SU-DHL-6 (cell line): ENCODE measurements around the gene CISD3.

Experiments
- H2AFZ ChIP-seq: fragments of 200-600 bp; sonication (generic); 2 replicates; pipeline ENCODE4 v1.6.1; 2014; ENCODE audit warnings: low read depth, mild to moderate bottlenecking, moderate library complexity, mixed read lengths, antibody characterized with exemption, low read length; ENCODE audit not compliant: severe bottlenecking
- H3F3A ChIP-seq: fragments of 200-600 bp; shearing (Covaris generic); 2 replicates; pipeline ENCODE4 v1.6.0; 2016; ENCODE audit warnings: antibody characterized with exemption, mild to moderate bottlenecking; ENCODE audit not compliant: insufficient read depth
- H3K27ac ChIP-seq: fragments of 200-600 bp; sonication (generic); 2 replicates; pipeline ENCODE4 v1.5.1; 2016; ENCODE audit warnings: low read depth, mild to moderate bottlenecking, low read length, moderate library complexity, mixed read lengths
- H3K27me3 ChIP-seq: fragments of 200-600 bp; sonication (generic), shearing (Covaris generic); 2 replicates; pipeline ENCODE4 v1.6.0; 2014; ENCODE audit warnings: mild to moderate bottlenecking, low read length
- H3K36me3 ChIP-seq: fragments of 200-600 bp; sonication (generic); 2 replicates; pipeline ENCODE4 v1.6.1; 2014; ENCODE audit warnings: mild to moderate bottlenecking, low read length, mixed read lengths
- H3K4me2 ChIP-seq: fragments of 300-600, 200-600 bp; shearing (Covaris generic), sonication (generic); 2 replicates; pipeline ENCODE4 v1.6.0; 2014; ENCODE audit warnings: low read length, low read depth, mild to moderate bottlenecking; ENCODE audit not compliant: poor library complexity, severe bottlenecking
- H3K4me3 ChIP-seq: fragments of 200-600 bp; sonication (generic); 2 replicates; pipeline ENCODE4 v1.5.1; 2014; ENCODE audit warnings: antibody characterized with exemption, low read length, mild to moderate bottlenecking, mixed read lengths; ENCODE audit not compliant: insufficient read depth, poor library complexity, severe bottlenecking
- H3K79me2 ChIP-seq: fragments of 200-600 bp; sonication (generic); 2 replicates; pipeline ENCODE4 v1.6.1; 2014; ENCODE audit warnings: mild to moderate bottlenecking, low read length, moderate library complexity; ENCODE audit not compliant: insufficient read depth
- H3K9ac ChIP-seq: fragments of 200-600 bp; sonication (generic); 2 replicates; pipeline ENCODE4 v1.7.0; 2014; ENCODE audit warnings: mild to moderate bottlenecking, low read length
- H3K9me2 ChIP-seq: fragments of 200-600 bp; sonication (generic); replicated peaks from 2 replicates; pipeline ENCODE4 v1.6.1; 2014; ENCODE audit warnings: low read length; ENCODE audit not compliant: insufficient read depth
- H3K9me3 ChIP-seq: fragments of 200-600 bp; sonication (generic); 2 replicates; pipeline ENCODE4 v1.6.1; 2014; ENCODE audit warnings: low read length, mixed read lengths; ENCODE audit not compliant: insufficient read depth
- H4K20me1 ChIP-seq: fragments of 200-600 bp; sonication (generic); 2 replicates; pipeline ENCODE4 v1.6.1; 2014; ENCODE audit warnings: low read depth, mild to moderate bottlenecking, antibody characterized with exemption, low read length, moderate library complexity, mixed read lengths
- CTCF ChIP-seq: fragments of 200-600 bp; sonication (generic); IDR thresholded peaks from one replicate; pipeline ENCODE4 v1.5.1; 2017; ENCODE audit warnings: antibody characterized with exemption, mild to moderate bottlenecking, low read length, moderate library complexity; ENCODE audit not compliant: insufficient read depth, poor library complexity, severe bottlenecking
- EZH2phosphoT487 ChIP-seq: fragments of 200-600 bp; sonication (generic), shearing (Covaris generic); conservative IDR thresholded peaks from 2 replicates; pipeline ENCODE4 v1.6.1; 2018; ENCODE audit warnings: mild to moderate bottlenecking, antibody characterized with exemption, low read length, moderate library complexity, mixed read lengths

The CISD3 gene

DNA sequence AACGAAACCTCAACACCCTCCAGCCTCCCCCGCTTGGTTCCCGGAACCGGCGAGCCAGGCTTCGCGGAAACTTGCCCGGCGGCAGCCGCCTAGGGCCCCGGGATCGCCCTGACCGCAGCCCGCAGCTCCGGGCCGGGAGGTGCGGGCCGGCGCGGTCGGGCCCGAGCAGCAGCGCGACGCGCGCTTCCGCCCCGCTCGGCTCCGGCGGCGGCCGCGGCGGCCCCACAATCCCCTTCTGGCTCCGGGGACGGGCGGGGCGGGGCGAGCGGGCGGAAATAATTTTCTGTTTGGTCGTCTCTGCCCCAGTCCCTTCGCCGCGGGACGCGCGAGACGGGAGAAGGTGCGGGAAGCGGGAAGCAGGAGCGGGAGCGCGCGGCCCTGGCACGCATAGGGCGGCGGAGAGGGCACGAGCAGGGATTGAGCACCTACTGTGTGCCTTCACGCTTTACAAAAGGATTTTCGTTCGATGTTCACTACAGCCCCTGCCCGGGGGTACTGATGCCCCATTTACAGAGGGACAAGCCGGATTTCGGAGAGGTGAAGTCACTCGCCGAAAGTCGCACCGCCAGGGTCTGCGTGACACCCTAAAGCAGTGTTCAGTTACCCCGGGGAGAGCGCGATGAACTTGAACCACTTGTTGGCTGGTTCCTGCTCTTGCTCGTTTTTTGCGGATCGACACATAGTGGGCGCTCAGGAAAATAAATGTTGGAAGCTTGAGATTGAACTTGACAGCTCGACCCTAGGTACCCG lies 27.8 kb upstream of the CISD3 start:
- H3K27me3 ChIP-seq: no peaks in the 10 kb centered on the region
- TF ChIP-seq EZH2phosphoT487 (no peak), CTCF (no peak)
- peak overlapping the region; percentile 87 for H3K27ac ChIP-seq
- H4K20me1 ChIP-seq: no peaks in the 10 kb centered on the region
- H3K9me3 ChIP-seq: no peaks in the 10 kb centered on the region
- peak overlapping the region; percentile 83 for H3K4me2 ChIP-seq
- H3K9me2 ChIP-seq: no peaks in the 10 kb centered on the region
- no peaks in the 10 kb centered on the region for H3K36me3 ChIP-seq
- peak overlapping the region; percentile 83 for H3K4me3 ChIP-seq
- H3K79me2 ChIP-seq: peaks cover 24% of the 10 kb centered on the region
- peak overlapping the region; percentile 32 for H2AFZ ChIP-seq
- peaks cover 40% of the 10 kb centered on the region for H3F3A ChIP-seq
- peak overlapping the region; percentile 93 for H3K9ac ChIP-seq

DNA sequence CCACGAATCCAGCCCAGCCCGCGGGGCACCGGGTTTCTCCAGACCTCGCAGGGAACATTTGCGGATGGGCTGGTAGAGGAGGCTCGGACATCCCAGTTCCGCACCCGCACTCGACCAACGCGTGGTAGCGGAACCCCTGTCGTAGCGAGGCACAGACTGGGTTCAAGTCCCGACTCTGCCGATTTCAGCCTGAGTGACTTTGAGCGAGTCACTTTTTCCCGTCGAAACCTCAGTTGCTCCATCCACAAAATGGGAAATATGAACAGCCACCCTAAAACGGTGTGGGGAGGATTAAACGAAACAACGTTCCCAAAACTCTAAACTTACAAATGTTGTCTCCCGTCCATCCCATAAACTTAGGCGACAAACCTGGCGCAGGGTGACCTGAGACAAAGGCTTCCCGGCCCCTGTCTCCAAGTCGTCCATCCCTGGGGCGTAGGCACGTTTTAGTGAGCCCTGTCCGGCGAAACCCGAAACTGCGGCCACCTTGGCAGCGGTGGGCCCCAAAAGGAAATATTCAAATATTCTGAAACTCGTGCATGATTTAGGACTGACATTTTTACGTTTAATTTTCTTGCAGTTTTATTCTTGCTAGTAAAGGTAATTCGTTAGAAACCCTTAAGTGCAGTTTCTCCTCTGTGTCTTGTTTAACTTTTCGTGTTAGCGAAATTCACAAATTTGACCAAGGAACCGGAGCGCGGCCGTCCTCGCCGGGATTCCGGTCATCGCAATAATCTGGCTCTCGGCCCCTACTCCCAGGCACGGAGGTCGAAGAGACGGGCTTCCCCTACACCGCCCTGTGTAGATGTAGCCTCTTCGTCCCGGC lies 27.0 kb upstream of the CISD3 start:
- Histone ChIP-seq H3K4me3 (peak overlapping the region; percentile 83), H3F3A (peaks cover 40% of the 10 kb centered on the region), H3K9me3 (no peaks in the 10 kb centered on the region), H2AFZ (peak overlapping the region; percentile 70), H3K36me3 (no peaks in the 10 kb centered on the region), H3K9ac (peak overlapping the region; percentile 93), H3K4me2 (peak overlapping the region; percentile 83), H3K9me2 (no peaks in the 10 kb centered on the region), H3K79me2 (peaks cover 32% of the 10 kb centered on the region), H4K20me1 (no peaks in the 10 kb centered on the region), H3K27ac (peak overlapping the region; percentile 87), H3K27me3 (no peaks in the 10 kb centered on the region)
- TF ChIP-seq CTCF: no peak

GRCh38 chr17:38703742-38704605 lies 26.2 kb upstream of the CISD3 start:
- H3K27me3 ChIP-seq: no peaks in the 10 kb centered on the region
- H3K4me2 ChIP-seq: peak overlapping the region; percentile 83
- H4K20me1 ChIP-seq: no peaks in the 10 kb centered on the region
- H3K36me3 ChIP-seq: no peaks in the 10 kb centered on the region
- peaks cover 40% of the 10 kb centered on the region for H3F3A ChIP-seq
- H3K79me2 ChIP-seq: peaks cover 32% of the 10 kb centered on the region
- peak overlapping the region; percentile 93 for H3K9ac ChIP-seq
- no peaks in the 10 kb centered on the region for H3K9me2 ChIP-seq
- TF ChIP-seq EZH2phosphoT487 (no peak), CTCF (no peak)
- peak overlapping the region; percentile 81 for H2AFZ ChIP-seq
- H3K27ac ChIP-seq: peak overlapping the region; percentile 87
- peak overlapping the region; percentile 83 for H3K4me3 ChIP-seq
- H3K9me3 ChIP-seq: no peaks in the 10 kb centered on the region
